Glutamatergic neuron (in vitro differentiated cells): ENCODE results near the gene OGG1. TPM values are rescaled to one million over a fixed set of nuclear protein-coding genes. Genes with fewer than 3 reads are reported as not detected.

ENCODE experiments used
- DNase-seq: peaks from one replicate; pipeline ENCODE4 v3.0.0; 2022
- H3K27ac Mint-ChIP-seq: one replicate; pipeline ENCODE4 v1.8.0; 2020; ENCODE audit warnings: mild to moderate bottlenecking, mixed read lengths, inconsistent platforms; ENCODE audit not compliant: unreplicated experiment
- H3K27me3 Mint-ChIP-seq: one replicate; pipeline ENCODE4 v1.8.0; 2020; ENCODE audit warnings: mild to moderate bottlenecking, moderate library complexity, mixed read lengths, inconsistent platforms; ENCODE audit not compliant: unreplicated experiment
- H3K36me3 Mint-ChIP-seq: one replicate; pipeline ENCODE4 v1.8.0; 2020; ENCODE audit warnings: mild to moderate bottlenecking, mixed read lengths, inconsistent platforms; ENCODE audit not compliant: unreplicated experiment
- H3K4me1 Mint-ChIP-seq: one replicate; pipeline ENCODE4 v1.8.0; 2020; ENCODE audit warnings: mild to moderate bottlenecking, low read depth, mixed read lengths, inconsistent platforms; ENCODE audit not compliant: unreplicated experiment
- H3K4me3 Mint-ChIP-seq: one replicate; pipeline ENCODE4 v1.8.0; 2020; ENCODE audit warnings: mild to moderate bottlenecking, mixed read lengths, inconsistent platforms; ENCODE audit not compliant: unreplicated experiment
- H3K9me3 Mint-ChIP-seq: one replicate; pipeline ENCODE4 v1.8.0; 2020; ENCODE audit warnings: mild to moderate bottlenecking, moderate library complexity, mixed read lengths, inconsistent platforms; ENCODE audit not compliant: unreplicated experiment
- total RNA-seq: library from RNA; stranded (reverse); fragmentation: NEBNext Ultra II Directional; extraction: Animal tissue kit (Norgen Biotek cat#: 25700); gene quantifications from one replicate; pipeline ENCODE4 v1.2.1, GENCODE V29; 2021; ENCODE audit not compliant: unreplicated experiment
- TF ChIP-seq, protein P1 (sequence below): fragments of 200-600 bp; sonication (generic); IDR thresholded peaks from one replicate; pipeline ENCODE4 v1.5.0; 2021; ENCODE audit not compliant: partially characterized antibody, unreplicated experiment

OGG1 gene
- total RNA-seq, 1 donor from 2014 or later, result 76.5 TPM

DNA sequence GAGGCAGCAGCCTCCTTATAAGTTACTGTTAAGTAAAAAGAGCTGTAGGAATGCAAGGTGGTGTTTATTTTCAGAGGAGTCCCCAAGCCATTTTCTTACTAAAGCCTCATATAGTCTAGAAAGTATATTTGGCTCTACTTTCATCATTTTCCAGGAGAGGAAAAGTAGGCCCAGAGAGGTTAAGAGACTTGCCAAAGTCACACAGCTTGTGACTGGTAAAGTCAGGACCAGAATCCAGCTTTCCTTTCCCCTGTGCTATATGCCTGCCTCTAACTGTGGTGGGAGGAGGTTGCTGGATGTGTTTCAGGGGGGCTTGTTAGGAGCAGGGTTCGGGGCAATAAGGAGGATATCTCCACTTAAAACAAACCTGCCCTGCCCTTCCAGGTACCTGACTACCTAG is 7.2 kb upstream of the OGG1 start:
- Mint-ChIP-seq H3K27me3 (peaks cover 2% of the 10 kb centered on the region), H3K36me3 (peaks cover 5% of the 10 kb centered on the region), H3K4me3 (no peak overlapping the region), H3K27ac (no peak overlapping the region), H3K9me3 (no peaks in the 10 kb centered on the region), H3K4me1 (no peaks in the 10 kb centered on the region)
- TF ChIP-seq, protein P1, sequence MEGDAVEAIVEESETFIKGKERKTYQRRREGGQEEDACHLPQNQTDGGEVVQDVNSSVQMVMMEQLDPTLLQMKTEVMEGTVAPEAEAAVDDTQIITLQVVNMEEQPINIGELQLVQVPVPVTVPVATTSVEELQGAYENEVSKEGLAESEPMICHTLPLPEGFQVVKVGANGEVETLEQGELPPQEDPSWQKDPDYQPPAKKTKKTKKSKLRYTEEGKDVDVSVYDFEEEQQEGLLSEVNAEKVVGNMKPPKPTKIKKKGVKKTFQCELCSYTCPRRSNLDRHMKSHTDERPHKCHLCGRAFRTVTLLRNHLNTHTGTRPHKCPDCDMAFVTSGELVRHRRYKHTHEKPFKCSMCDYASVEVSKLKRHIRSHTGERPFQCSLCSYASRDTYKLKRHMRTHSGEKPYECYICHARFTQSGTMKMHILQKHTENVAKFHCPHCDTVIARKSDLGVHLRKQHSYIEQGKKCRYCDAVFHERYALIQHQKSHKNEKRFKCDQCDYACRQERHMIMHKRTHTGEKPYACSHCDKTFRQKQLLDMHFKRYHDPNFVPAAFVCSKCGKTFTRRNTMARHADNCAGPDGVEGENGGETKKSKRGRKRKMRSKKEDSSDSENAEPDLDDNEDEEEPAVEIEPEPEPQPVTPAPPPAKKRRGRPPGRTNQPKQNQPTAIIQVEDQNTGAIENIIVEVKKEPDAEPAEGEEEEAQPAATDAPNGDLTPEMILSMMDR, result no peak
- no peak for DNase-seq

DNA sequence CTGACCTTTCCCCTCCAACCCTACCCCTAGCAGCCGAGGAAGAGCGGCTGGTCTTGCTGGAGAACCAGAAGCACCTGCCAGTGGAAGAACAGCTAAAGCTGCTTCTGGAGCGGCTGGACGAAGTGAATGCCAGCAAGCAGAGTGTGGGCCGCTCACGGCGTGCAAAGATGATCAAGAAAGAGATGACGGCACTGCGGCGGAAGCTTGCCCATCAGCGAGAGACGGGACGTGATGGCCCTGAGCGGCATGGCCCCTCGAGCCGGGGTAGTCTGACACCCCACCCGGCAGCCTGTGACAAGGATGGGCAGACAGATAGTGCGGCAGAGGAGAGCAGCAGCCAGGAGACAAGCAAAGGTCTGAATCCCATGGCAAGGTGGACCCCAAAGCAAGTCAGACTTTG is 6.2 kb upstream of the OGG1 start:
- Mint-ChIP-seq H3K27me3 (peaks cover 4% of the 10 kb centered on the region), H3K36me3 (peaks cover 5% of the 10 kb centered on the region), H3K4me3 (no peak overlapping the region), H3K9me3 (peaks cover under 1% of the 10 kb centered on the region), H3K27ac (no peak overlapping the region), H3K4me1 (no peaks in the 10 kb centered on the region)
- no peak for DNase-seq
- TF ChIP-seq, protein P1, result no peak

DNA sequence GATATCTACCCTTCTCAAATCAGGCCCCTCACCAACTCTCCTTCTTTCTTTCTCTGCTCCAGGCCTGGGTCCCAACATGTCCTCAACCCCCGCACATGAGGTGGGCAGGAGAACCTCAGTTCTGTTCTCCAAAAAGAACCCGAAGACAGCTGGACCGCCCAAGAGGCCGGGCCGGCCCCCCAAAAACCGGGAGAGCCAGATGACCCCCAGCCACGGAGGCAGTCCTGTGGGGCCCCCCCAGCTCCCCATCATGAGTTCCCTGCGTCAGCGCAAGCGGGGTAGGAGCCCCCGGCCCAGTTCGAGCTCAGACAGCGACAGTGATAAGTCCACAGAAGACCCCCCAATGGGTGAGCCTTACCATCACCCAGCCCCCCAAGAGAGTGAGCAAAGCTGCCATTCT is 5.6 kb upstream of the OGG1 start:
- TF ChIP-seq, protein P1, result no peak
- Mint-ChIP-seq H3K9me3 (peaks cover 6% of the 10 kb centered on the region), H3K27me3 (peaks cover 6% of the 10 kb centered on the region), H3K4me3 (no peak overlapping the region), H3K4me1 (no peaks in the 10 kb centered on the region), H3K36me3 (no peaks in the 10 kb centered on the region), H3K27ac (no peak overlapping the region)
- DNase-seq, result no peak

DNA sequence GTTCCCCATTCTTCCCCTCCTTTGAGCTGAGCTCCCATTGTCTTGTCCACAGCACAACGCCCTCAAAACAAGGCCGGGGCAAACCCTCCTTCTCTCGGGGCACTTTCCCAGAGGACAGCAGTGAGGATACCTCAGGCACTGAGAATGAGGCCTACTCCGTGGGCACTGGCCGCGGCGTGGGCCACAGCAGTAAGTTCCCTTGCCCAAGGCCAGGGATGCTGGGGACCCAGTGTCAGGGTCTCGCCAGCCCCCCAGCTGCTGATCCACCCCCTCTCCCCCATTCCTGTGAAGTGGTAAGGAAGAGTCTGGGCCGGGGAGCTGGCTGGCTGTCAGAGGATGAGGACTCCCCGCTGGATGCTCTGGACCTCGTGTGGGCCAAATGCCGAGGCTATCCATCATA is 4.2 kb upstream of the OGG1 start:
- TF ChIP-seq, protein P1, result no peak
- peaks cover 13% of the 10 kb centered on the region for H3K27me3 Mint-ChIP-seq
- H3K4me1 Mint-ChIP-seq, result peaks cover 5% of the 10 kb centered on the region
- H3K27ac Mint-ChIP-seq, result no peak overlapping the region
- DNase-seq, result no peak
- H3K4me3 Mint-ChIP-seq, result no peak overlapping the region
- no peaks in the 10 kb centered on the region for H3K36me3 Mint-ChIP-seq
- H3K9me3 Mint-ChIP-seq, result peaks cover 13% of the 10 kb centered on the region

DNA sequence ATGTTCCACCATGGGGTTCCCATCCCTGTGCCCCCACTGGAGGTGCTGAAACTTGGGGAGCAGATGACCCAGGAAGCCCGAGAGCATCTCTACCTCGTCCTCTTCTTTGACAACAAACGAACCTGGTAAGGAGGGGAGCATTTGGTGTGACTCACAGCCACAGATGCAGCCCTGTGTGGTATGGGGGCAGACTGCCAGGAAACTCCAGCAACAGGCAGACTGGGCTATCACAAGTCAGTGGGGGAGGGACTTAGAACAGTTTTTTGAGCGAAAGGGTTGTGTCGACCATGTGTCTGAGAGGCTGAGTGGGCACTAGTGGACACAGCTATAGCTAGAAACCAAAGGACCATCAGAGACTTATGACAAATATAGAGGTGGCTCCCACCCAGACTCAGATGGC is 3.4 kb upstream of the OGG1 start:
- no peak for DNase-seq
- Mint-ChIP-seq H3K9me3 (peaks cover 13% of the 10 kb centered on the region), H3K4me1 (peaks cover 7% of the 10 kb centered on the region), H3K27ac (no peak overlapping the region), H3K27me3 (peaks cover 13% of the 10 kb centered on the region), H3K36me3 (no peaks in the 10 kb centered on the region), H3K4me3 (no peak overlapping the region)
- TF ChIP-seq, protein P1, result no peak
